NCI-H1092 (cell line): ENCODE data around the gene WBP1.
"Not testable (repeated sequence)": the region's sequence is repeated elsewhere in the genome, so short reads cannot be mapped to it uniquely, and the experiment has no call there.

Experiments
- DNase-seq: peaks from one replicate; lab custom pipeline; 2025; lab: John Stamatoyannopoulos, UW

The WBP1 gene

GRCh38 chr2:74427551-74427950 lies 30.7 kb upstream of the WBP1 start:
- no peak for DNase-seq

- DNase-seq, result no peak
Measured at GRCh38 chr2:74428675-74429074, 29.6 kb upstream of the WBP1 start.

DNA sequence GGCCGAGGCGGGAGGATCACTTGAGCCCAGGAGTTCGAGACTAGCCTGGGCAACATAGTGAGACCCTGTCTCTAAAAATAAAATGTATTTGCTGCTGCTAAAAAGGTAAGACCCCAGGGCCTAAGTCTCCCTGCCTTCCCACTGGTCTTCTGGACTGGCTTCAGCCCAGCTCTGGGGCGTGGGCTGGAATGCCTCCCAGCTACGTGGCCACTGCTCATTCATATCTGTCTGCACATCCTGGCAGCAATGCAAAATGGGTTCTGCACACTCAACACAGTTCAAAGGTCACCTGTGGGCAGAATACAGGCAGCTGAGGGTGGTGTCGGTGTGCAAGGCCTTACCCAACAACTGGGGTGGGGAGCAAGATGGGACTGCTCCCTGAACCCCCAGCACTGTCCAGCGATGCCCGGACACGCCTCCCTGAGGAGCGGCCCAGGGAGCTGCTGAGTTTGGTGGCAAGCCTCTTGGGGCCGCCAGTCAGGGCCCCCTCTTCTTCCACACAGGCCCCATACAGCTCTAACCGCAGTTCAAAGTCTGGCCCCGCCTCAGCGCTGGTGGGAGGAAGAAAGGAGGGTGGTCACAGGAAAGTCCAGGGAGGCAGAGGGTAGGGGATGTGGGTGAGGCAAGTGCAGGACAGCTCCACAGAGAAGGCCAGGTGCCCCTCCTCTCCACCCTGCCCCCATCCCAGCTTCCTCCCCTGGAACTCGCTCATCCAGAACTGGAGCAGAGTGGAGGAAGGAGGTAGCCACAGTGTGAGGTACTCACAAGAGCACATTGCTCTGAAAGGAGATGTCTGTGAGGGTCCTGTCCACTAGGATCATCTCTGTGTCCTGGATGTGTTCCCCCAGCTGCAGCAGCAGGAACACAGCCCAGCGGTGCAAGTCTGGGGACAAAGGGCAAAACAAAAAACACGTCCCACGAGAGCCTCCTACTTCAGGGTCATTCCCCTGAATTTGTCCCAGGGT lies 28.5 kb upstream of the WBP1 start:
- DNase-seq, result no peak

DNA sequence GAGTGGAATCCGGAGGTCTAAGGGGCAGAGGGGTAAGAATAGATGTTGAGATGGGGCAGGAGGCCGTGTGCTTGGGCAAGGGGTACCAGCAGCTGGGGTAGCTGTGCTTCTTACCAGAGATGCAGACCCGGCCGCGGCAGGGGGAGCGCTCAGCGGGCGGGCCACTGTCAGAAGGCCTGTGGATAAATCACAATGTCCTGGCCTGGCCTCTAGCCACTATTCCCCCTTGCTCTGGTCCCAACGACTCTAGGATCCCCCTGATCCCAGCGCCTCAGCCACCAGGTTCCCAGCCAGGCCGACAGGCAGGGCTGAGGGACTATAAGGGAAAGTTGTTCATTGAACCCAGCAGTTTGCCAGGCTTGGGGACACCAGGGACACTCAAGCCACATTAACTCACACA lies 27.7 kb upstream of the WBP1 start:
- no peak for DNase-seq

DNA sequence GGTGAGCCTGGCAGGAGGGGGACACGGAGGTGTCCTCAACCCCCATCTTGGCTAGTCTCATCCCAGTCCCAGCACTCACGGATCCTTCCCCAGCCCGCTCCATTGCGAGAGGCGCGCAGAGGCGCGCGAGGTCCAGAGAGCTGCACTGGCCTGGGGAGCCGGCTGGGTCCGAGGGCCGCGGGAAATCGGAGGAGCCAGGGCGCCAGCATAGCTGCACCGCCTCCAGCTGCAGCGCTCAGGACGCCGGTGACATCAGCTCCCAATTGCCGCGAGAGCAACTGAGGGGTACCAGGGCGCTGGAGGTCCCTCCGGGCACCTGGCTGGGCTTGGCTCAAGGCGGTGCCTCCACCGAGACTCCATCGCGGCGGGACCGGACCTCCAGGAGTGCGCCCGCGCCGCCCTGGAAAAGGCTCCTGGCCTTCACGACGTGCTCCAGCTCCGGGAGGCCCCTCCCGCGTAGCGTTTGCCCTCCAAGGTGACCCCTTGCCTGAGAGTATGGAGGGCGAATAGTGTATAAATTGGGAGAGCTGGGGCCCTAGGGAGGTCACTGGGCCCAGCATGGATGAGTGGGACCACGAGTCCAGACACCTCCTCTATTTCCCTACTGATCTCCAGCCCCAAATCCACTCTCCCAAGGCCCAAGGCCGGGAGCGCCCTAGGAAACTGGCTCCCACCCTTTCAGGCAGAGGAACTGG lies 22.0 kb upstream of the WBP1 start:
- DNase-seq, result no peak

DNA sequence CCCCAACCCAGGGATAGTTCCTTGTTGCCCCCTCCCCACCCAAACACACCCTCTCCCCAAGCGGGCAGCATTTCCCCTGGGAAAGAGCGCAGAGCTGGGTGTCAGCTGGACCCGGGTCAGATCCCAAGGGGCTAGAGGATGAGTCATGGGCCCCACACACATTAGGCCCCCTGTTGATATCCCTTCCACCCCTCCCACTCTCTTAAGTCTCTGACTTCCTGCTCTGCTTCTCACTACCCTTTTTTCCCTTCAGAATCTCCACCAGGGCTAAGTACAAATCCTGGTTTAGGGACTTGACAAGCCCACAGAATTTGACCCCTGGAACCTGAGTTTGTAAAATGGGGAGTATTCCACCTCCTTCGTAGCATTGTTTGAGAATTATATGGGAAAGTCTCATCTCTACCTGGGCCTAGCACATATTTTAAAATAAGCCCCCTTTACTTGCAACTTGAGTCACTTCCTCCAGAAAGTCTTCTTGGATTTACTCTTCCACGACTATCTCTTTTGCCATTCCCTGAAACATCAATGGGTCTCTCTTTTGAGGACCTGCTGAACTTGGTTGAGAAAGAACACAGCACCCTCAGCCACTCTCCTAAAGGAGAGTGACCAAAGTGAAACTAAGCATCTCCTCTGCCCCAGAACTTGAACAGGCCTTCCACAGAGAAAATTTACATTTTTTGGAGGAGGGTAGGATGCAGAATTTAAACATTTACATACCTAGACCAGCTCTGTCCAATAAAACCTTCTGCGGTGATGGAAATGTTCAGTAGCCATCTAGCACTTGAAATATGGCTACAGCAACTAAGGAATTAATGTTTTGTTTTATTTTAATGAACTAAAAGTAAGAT lies 21.2 kb upstream of the WBP1 start:
- DNase-seq, result no peak

DNA sequence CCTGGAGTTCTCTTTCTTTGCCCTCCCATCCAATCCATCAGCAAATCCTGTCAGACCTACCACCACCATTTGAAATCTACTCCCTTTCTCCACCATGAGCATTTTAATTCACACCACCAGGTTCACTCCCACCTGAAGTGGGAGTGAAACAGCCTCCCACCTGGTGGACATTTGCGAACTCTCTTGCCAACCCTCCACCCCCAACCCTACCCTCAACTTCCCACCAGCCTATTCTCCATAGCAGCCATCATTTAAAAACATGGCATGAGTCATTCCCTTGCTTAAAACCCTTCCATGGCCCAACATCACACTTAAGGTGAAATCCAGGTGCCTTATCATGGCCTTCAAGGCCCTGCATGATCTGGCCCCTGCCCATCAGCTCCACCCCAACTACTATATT lies 20.0 kb upstream of the WBP1 start:
- DNase-seq, result no peak

DNA sequence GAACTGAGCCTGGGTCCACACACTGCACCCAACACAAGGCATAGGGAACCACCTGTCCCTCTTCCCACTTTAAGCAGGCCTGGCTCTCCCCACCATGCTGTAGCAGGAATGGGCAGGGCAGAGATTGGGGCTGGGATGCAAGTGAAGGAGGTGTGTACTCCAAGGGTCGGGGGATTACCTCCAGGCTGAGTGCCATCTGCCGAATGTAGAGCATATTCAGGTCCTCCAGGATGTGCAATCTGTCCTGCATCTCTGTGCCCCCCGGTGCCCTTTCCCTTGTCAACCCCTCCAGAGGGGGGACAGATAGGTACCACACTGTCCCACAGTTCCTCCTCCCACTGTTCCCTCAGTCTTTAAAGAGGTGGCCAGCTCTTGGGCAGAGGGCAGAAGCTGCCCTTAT lies 18.9 kb upstream of the WBP1 start:
- DNase-seq, result no peak

- DNase-seq, result no peak
Measured at GRCh38 chr2:74439803-74440377, 18.3 kb upstream of the WBP1 start.

DNA sequence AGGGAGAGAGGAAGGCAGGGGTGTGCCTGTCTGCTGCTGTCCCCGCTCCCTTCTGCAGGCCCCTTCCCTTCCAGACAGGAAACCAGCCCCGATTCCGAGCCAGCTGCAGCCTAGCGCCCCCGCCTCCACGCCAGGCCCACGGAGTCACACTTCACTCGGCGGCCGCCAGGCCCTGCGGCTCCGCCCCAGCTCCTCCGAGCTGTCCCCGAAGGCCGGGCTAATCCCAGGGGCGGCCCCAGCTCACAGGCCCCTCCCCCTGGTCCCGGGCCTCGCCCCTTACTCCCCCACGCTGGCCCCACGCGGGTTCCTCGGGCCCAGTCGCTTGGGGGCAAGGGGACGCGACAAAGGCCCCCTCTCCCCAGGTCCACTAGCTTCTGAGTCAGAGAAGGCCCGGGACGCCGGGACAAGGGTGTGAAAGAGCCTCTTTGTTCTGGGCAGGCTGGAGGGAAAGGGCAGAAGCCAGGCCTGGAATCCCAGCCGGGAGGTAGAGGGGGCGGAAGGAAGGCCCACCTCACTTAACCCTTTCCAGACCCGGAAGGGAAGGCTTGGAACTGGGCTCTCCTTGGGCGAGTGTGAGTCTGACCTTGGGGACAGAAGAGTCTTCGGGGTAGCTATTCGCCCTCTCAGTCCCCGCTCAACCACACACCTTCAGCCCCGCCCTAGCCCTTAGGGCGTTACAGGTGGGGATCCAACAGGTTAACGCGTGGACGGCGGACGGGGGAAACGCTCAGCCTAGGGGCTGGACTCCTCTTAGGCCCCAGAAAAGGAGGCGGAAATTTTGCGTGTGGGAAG lies 17.7 kb upstream of the WBP1 start:
- peak; percentile 31 for DNase-seq

- no peak for DNase-seq
Measured at GRCh38 chr2:74441170-74441689, 17.0 kb upstream of the WBP1 start.

- DNase-seq, result no peak
Measured at GRCh38 chr2:74441690-74442482, 16.4 kb upstream of the WBP1 start, which contains the start of gene RTKN. TSS of gene RTKN (minus strand) at chr2:74441937. CDS start at chr2:74441816, 121 bp downstream.

- not testable (repeated sequence) for DNase-seq
Measured at GRCh38 chr2:74442483-74443297, 15.5 kb upstream of the WBP1 start.

DNA sequence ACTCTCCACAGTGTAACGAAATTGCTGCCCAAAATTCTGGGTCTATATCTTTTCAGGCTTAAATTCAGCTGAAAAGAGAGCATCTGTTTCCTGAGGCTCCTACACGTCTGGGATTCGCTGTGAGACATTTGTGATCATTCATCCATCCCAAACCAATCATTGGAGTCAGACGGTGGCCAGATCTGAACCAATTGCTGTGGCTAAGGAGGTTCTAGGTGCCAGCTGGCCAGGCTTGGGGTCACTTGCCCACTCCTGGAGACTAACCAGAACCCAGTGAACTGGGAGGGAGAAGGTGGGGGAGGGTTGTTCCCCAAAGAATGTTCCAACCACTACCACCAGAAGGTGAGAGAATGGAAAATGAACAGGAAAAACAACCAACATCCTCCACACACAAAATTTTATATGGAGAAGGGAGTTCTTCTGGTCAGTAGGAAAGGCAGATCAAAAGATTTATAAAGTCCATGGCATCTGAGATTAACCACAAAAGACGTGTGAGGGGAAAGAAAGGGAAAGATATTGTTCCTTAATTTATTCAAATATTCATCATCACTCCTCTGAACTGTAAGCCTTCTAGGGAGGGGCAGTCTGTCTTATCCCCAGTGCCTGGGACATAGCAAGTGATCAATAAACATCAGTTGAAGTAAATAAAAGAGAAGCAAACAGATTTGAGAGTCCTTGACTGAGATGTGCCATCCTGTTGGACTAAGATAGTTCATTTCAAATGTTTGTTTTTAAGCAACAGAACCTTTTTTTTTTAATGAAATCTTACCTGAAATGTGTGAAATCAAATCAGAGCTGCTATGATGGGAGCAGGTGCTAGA lies 13.5 kb upstream of the WBP1 start:
- DNase-seq, result no peak

- no peak for DNase-seq
Measured at GRCh38 chr2:74447230-74447999, 10.8 kb upstream of the WBP1 start.

DNA sequence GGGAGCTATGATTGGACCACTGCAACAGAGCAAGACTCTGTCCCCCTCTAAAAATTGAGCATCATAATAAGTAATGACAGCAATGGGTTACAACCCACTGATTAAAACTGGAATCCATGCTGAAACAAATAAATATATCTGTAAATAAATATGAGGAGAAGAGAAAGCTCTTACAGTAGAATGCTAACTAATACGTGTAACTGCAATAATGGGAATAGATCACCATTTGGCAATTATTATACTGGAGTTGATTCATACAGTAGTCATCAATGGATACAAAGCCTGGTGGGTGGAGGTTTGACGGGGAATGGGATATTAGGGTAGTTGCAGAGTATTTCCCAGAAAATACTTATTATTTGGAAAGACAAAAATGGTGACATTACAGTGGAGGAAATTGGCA lies 9.5 kb upstream of the WBP1 start:
- no peak for DNase-seq

DNA sequence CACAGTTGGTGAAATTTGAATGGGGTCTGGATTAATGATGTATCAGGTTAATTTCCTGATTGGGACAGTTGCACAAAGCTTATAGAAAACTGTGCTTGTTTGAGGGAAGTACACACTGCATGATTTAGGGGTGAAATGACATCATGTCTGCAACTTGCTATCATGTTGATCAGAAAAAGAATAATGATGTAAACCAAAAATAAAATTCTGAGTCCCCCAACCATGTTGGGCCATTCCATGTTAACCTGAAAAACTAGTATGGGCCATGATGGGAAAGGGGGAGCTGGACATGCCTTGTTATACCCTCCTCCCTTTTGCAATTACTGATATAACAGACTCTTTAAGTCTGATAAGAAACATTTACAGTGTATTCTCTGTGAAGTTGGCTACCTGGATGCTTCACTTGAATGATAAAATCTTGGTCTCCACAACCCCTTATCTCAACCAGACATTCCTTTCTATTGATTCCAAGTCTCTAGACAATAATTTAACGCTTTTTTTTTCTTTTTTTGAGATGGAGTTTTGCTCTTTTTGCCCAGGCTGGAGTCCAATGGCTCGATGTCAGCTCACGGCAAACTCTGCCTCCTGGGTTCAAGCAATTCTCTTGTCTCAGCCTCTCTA lies 7.6 kb upstream of the WBP1 start:
- no peak for DNase-seq
